VCaP (cell line): ENCODE measurements around the gene SSH3.

Source experiments
- H3K27ac ChIP-seq: fragments of 450-650 bp; 2 replicates; pipeline ENCODE4 v1.5.1; 2017
- TF ChIP-seq, protein P1 (sequence below): fragments of 450-650 bp; conservative IDR thresholded peaks from 2 replicates; pipeline ENCODE4 v1.5.1; 2017; ENCODE audit warnings: mild to moderate bottlenecking, moderate library complexity

Gene SSH3

DNA sequence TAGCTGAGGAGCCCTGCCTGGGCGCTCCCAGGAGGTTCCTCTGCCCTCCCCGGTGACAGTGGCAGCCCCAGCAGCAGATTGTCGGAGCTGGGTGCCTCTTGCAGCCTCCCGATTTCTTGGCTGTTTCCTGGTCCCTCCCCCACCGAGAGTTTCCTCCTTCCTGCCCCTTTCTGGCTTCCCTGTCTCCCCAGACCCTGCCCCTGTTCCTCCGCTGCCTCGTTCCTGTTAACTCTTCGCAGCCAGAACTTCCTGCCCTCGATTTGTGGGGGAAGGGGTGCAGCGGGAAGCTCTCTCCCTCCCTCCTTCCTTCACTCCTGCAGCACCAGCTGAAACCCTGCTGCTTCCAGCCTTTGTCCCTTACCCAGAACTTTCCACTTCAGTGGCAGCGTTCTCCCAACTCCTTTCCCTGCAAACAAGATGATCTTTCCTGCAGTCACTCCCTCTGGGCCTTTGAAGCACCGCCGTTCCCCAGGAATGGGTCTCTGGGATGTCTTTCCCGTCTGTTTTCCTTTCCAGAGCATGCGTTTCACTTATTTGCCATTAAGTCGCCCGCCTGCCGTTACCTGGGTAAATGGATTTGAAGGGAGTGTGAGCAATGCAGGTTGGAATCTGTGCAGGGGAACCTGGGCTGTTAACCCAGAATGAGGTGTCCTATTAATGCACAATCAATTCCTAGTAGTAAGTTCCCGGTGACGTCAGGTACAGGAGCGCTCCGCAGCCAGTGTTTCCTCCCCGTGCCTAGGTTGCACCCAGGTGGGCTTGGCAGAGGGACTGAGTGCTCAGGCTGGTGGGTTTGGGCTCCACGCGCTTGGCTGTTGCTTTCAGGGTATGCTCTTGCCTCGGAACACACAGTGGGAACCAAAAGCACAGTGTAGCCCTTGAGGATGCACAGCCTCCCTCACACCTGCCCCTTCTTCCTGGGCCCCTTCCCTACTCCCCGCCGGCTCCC, 32.8 kb upstream of the SSH3 start:
- peak overlapping the region; percentile 100 for H3K27ac ChIP-seq
- TF ChIP-seq, protein P1, sequence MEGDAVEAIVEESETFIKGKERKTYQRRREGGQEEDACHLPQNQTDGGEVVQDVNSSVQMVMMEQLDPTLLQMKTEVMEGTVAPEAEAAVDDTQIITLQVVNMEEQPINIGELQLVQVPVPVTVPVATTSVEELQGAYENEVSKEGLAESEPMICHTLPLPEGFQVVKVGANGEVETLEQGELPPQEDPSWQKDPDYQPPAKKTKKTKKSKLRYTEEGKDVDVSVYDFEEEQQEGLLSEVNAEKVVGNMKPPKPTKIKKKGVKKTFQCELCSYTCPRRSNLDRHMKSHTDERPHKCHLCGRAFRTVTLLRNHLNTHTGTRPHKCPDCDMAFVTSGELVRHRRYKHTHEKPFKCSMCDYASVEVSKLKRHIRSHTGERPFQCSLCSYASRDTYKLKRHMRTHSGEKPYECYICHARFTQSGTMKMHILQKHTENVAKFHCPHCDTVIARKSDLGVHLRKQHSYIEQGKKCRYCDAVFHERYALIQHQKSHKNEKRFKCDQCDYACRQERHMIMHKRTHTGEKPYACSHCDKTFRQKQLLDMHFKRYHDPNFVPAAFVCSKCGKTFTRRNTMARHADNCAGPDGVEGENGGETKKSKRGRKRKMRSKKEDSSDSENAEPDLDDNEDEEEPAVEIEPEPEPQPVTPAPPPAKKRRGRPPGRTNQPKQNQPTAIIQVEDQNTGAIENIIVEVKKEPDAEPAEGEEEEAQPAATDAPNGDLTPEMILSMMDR: no peak

DNA sequence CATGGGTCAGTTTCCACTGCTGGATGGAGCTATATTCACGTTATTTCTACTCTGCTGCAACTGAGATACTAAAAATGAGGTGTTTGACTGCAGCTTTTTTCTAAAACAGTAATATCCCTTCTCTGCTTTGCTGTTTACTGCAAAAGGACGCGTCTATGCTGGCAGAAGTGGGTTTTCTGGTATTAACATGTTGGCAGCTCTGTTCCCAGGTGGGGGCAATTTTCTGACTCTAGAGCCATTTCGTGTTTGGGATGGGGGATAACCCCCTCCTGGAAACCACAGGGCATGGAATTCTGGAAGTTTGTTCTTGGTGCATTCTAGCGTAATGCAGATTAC, 32.2 kb upstream of the SSH3 start:
- TF ChIP-seq, protein P1: no peak
- H3K27ac ChIP-seq: peak overlapping the region; percentile 100

DNA sequence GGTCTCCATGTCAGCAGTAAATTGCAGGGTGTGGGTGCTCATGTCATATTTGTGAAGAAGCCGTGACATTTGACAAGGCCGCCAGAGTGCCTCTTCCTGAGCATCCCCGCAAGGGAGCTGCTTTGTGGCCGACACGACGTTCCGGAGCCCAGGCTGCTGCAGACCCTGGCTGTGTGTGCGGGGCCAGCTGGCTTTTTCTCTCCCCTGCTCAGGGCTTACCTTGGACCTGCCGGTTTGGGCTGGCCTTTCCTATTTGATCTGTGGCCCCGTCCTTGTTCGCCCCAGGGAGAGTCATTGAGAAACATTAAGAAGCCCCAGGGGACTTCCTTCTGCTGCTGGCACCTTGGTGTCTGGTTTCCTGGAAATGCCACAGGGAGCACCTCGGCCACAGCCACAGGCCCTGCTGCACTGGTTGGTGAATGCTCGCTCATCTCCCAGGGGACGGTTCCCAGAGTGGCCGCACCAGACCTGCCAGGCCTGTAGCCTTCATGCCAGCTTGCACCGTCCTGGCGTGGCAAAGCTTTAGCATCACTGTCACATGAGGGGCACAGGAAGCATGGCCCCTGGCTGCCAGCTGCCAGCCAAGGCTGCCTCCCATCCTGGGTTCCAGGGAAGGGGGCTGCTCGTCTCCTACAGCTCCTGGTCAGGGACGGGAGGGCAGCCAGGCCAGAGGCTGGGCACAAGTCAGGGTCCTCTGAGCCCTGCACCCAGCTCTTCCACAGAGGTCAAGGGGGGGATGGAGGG, 31.6 kb upstream of the SSH3 start:
- peak overlapping the region; percentile 100 for H3K27ac ChIP-seq
- TF ChIP-seq, protein P1: no peak

DNA sequence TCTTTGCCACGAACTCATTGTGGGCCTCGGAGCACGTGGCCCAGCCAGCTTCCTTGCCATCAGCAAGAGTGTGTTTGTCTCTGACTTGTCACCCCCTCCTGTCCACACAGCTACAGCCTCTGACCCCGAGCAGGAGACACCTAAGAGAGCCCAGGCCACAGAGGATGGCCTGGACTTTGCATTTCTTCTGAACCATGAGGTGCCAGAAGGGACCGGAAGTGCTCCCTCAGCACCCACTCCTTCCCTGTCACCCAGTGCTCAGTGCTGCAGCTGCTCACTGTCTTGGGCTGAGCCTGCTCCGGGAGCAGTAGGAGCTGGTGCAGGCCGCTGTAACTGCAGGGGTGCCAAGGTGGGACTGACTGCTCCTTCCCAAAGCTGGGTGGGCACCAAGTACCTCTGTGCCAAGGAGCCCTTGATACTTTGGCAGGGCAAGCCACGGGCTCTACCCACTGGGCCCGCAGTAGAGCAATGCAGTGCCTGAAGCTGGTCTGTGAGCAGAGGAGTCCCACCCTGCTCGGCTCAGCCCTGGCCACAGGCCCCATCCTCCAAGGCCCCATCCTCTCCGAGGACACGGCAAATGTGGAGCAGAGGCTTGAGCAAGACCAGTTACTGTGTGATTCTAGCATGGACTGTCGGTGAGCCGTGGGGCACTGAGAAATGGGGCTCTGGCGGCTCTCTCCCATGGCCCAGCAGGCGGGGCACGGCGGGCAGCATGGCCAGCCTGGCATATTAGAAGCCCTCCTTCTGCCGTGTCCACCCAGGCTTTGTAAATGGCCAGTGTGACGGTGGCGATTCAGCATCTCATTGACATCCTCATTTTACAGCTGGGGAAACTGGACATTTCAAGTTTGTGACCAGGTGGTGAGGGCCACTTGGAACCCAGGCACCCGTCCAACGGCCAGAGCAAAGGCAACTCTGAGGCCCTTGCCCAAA, 30.7 kb upstream of the SSH3 start:
- H3K27ac ChIP-seq: peak overlapping the region; percentile 100
- TF ChIP-seq, protein P1: no peak

DNA sequence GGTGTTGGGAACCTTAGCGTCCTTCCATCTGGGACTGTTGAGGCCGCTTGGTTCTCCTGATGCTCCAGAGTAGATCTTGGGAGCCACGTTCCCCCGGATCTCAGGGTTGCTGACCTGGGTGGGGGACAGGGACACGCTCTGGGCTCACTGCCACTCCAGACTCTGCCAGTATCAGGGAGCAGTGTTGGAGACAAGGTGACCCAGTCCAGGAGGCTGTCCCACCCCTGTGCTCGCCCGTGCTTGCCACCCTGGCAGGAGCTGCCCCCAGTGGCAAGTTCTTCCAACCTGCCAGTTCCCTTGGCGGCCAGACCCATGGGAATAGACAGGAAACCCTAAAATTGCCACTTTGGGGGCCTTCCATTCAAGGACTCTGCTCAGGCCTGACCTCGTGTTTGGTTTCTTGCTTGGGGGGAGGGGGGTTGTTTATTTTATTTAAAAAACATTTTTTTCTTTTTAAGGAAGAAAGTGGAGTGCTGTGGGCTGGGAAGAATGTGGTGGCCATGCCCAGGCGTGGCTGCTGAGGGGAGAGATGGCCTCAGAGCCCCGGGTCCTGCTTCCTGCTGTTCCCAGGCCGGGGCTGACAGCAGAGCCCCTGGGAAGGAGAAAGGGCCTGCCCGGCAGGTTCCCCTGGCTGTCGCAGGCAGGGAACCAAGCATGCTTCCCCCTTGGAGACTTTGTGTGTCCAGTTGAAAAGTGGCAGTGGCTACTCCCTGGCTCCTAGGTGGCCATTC, 29.9 kb upstream of the SSH3 start:
- TF ChIP-seq, protein P1: 0 out of 2 replicates have a peak, but pooled peaks have one; percentile 19
- peak overlapping the region; percentile 100 for H3K27ac ChIP-seq

DNA sequence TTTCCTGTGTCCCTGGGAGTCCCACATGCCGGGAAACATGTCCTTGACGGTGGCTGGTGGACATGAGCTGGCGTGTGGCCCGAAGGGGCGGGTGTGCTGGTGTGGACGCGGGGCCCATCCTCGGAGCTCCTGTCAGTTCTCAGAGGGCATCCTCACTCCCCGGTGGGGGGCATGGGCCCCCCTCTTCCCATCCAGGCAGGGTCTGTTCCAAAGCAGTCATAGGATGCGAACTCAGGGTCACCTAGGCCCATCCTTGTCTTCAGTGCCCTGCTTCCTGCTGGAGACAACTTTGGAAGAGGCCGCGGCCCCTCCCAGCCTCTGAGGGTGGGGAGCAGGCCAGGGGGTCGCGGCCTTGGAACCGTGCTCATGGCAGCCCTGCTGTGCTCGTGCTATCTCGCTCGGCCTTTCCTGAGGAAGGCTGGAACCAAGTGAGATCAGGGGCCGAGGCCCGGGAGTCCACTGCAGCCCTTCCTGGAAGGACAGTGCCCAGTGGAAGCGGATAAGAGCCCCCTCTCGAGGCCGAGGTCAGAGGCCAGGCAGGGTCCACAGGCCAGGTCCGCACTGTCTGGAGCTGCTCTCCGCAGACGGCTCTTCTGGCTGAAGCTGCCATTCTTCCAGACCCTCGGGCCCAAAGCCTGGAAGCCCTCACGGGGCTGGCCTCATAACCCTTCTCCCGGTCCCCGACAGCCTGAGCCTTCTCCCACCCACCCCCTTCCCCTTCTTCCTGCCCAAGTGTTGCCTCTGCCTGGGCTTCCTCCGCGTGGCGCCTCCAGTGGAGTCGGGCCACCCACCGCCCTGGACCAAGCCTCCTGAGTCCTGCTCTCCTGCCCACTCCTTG, 28.3 kb upstream of the SSH3 start:
- TF ChIP-seq, protein P1: no peak
- H3K27ac ChIP-seq: peak overlapping the region; percentile 100
